Adrenal gland (tissue), 5 donors: ENCODE measurements around the gene TINCR.

Experiments used
- POLR2A ChIP-seq, 2 donors: fragments of 450-650 bp; IDR thresholded peaks; one replicate each; pipeline ENCODE4 v1.6.1; 2017; ENCODE audit warnings: antibody characterized with exemption in 2 of 2, mild to moderate bottlenecking in 2 of 2, moderate library complexity in 1 of 2
- TF ChIP-seq, protein P1 (sequence below), 6 experiments: fragments of 450-650 bp in 4 of 6; fragments of 200-600 bp in 2 of 6; sonication (generic) in 1 of 6; IDR thresholded peaks; 1 replicate in 5 of 6; 2 replicates in 1 of 6; pipeline versions ENCODE4 v1.5.1 to v1.8.0; 2016 to 2021; ENCODE audit warnings: antibody characterized with exemption in 6 of 6, mild to moderate bottlenecking in 2 of 6, moderate library complexity in 1 of 6
- donor health status: DM: no; HTN: no; CAD: no.

DNA sequence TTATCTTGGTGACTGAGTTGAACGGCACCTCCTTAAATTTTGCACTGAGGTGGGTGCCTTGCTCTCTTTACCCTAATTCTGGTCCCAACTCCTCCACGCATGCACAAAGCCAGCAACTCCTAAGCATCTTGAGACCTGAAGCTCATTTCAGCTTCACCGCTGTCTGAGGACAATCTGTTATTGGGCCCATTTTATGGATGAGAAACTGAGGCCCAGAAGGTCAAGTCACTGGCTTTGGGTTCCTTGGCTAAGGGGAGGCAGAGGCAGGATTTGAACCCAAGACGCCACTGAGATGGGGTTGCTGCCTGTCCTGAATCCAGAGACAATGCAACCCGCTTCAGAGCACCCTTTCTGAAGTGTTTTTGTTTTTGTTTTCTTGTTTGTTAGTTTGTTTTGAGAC is 22.7 kb downstream of the TINCR start:
- TF ChIP-seq, protein P1, sequence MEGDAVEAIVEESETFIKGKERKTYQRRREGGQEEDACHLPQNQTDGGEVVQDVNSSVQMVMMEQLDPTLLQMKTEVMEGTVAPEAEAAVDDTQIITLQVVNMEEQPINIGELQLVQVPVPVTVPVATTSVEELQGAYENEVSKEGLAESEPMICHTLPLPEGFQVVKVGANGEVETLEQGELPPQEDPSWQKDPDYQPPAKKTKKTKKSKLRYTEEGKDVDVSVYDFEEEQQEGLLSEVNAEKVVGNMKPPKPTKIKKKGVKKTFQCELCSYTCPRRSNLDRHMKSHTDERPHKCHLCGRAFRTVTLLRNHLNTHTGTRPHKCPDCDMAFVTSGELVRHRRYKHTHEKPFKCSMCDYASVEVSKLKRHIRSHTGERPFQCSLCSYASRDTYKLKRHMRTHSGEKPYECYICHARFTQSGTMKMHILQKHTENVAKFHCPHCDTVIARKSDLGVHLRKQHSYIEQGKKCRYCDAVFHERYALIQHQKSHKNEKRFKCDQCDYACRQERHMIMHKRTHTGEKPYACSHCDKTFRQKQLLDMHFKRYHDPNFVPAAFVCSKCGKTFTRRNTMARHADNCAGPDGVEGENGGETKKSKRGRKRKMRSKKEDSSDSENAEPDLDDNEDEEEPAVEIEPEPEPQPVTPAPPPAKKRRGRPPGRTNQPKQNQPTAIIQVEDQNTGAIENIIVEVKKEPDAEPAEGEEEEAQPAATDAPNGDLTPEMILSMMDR (IDR thresholded peaks at IDR 0.05), result no peak
- TF ChIP-seq POLR2A (IDR thresholded peaks at IDR 0.05), result no peak
